Measurements from ENCODE around the gene COL6A2. TPM values are rescaled to one million over a fixed set of nuclear protein-coding genes. Genes with fewer than 3 reads are reported as not detected.

Gene COL6A2
- polyA plus RNA-seq, 3 donors: 0.01 TPM; not detected in 2

DNA sequence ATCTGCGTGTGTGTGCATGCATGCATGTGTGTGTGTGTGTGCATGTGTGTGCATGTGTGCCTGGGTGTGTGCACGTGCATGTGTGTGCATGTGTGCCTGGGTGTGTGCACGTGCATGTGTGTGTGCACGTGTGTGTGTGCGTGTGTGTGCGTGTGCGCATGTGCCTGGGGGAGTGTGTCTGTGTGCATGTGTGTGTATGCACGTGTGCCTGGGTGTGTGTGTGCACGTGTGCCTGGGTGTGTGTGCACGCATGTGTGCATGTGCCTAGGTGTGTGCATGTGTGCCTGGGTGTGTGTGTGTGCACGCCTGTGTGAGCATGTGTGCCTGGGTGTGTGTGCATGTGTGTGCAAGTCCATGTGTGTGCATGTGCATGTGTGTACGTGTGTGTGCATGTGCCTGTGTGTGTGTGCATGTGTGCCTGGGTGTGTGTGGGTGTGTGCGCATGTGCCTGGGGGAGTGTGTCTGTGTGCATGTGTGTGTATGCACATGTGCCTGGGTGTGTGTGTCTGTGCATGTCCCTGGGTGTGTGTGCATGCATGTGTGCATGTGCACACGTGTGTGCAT is 29.3 kb upstream of the COL6A2 start:
- no peak for DNase-seq
- peaks cover 2 to 19% (median 12%) of the 10 kb centered on the region in 7 donors for H3K9me3 Mint-ChIP-seq
- H3K27ac Mint-ChIP-seq: peak overlapping the region in 1 of 7 donors; percentile 67
- H3K9me3 ChIP-seq (replicated peaks in 1 of 2; ENCODE audit: control insufficient read depth in 1 of 2, insufficient read depth in 1 of 2, low read length in 2 of 2): peaks cover 0 to 19% of the 10 kb centered on the region in 2 donors
- H3K9ac ChIP-seq (ENCODE audit: insufficient read depth, low read length, poor library complexity, severe bottlenecking): no peak overlapping the region
- no peaks in the 10 kb centered on the region for H4K20me1 ChIP-seq (ENCODE audit: insufficient read depth, low read length)
- peaks cover 4% of the 10 kb centered on the region for H3K4me1 Mint-ChIP-seq
- 85% methylated on average over 14 of the region's 14 CpGs for WGBS (ENCODE audit: insufficient coverage)
- H3K27ac ChIP-seq (ENCODE audit: low read depth in 1 of 2, low read length in 2 of 2): no peak overlapping the region
- H3K4me2 ChIP-seq (replicated peaks; ENCODE audit: extremely low read depth, low read length, poor library complexity, severe bottlenecking): no peak overlapping the region
- H3K36me3 ChIP-seq (replicated peaks in 1 of 2; ENCODE audit: control insufficient read depth in 1 of 2, insufficient read depth in 2 of 2, low read length in 2 of 2): no peaks in the 10 kb centered on the region
- H3K36me3 Mint-ChIP-seq: no peaks in the 10 kb centered on the region
- TF ChIP-seq, protein P1, sequence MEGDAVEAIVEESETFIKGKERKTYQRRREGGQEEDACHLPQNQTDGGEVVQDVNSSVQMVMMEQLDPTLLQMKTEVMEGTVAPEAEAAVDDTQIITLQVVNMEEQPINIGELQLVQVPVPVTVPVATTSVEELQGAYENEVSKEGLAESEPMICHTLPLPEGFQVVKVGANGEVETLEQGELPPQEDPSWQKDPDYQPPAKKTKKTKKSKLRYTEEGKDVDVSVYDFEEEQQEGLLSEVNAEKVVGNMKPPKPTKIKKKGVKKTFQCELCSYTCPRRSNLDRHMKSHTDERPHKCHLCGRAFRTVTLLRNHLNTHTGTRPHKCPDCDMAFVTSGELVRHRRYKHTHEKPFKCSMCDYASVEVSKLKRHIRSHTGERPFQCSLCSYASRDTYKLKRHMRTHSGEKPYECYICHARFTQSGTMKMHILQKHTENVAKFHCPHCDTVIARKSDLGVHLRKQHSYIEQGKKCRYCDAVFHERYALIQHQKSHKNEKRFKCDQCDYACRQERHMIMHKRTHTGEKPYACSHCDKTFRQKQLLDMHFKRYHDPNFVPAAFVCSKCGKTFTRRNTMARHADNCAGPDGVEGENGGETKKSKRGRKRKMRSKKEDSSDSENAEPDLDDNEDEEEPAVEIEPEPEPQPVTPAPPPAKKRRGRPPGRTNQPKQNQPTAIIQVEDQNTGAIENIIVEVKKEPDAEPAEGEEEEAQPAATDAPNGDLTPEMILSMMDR (IDR thresholded peaks at IDR 0.05): no peak
- no peak overlapping the region for H3K4me3 Mint-ChIP-seq
- no peak overlapping the region for H2AFZ ChIP-seq (ENCODE audit: insufficient read depth, low read depth, low read length, poor library complexity, severe bottlenecking)
- peaks cover 9 to 21% (median 12%) of the 10 kb centered on the region in 3 donors for H3K27me3 Mint-ChIP-seq (ENCODE audit: low read depth in 3 of 3)
- H3K27me3 ChIP-seq (ENCODE audit: control insufficient read depth in 2 of 2, insufficient read depth in 2 of 2, low read length in 2 of 2): peaks cover 0 to 6% of the 10 kb centered on the region in 2 donors
- intact Hi-C loops (cut with micrococcal nuclease): no loop called here
- no peak overlapping the region for H3K4me3 ChIP-seq (replicated peaks in 1 of 3; ENCODE audit: low read depth in 2 of 3, low read length in 3 of 3)
- H3K4me1 ChIP-seq (ENCODE audit: control insufficient read depth in 1 of 2, insufficient read depth in 2 of 2, low read length in 2 of 2): peaks cover 0 to 3% of the 10 kb centered on the region in 2 donors
- no peaks in the 10 kb centered on the region for H3K79me2 ChIP-seq (ENCODE audit: insufficient read depth, low read length)

DNA sequence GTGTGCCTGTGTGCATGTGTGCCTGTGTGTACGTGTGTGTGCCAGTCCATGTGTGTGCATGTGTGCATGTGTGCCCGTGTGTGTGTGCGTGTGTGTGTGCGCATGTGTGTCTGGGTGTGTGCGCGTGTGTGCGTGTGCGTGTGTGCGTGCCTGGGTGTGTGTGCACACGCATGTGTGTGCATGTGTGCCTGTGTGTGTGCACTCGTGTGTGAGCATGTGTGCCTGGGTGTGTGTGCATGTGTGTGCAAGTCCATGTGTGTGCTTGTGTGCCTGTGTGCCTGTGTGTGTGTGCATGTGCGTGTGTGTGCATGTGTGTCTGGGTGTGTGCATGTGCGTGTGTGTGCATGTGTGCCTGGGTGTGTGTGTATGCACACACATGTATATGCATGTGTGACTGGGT is 28.7 kb upstream of the COL6A2 start:
- no peaks in the 10 kb centered on the region for H3K79me2 ChIP-seq (ENCODE audit: insufficient read depth, low read length)
- no peak overlapping the region for H3K27ac ChIP-seq (ENCODE audit: low read depth in 1 of 2, low read length in 2 of 2)
- H3K27ac Mint-ChIP-seq: peak overlapping the region in 1 of 7 donors; percentile 67
- no peaks in the 10 kb centered on the region for H3K36me3 ChIP-seq (replicated peaks in 1 of 2; ENCODE audit: control insufficient read depth in 1 of 2, insufficient read depth in 2 of 2, low read length in 2 of 2)
- peaks cover 0 to 13% of the 10 kb centered on the region in 2 donors for H3K9me3 ChIP-seq (replicated peaks in 1 of 2; ENCODE audit: control insufficient read depth in 1 of 2, insufficient read depth in 1 of 2, low read length in 2 of 2)
- H3K4me3 ChIP-seq (replicated peaks in 1 of 3; ENCODE audit: low read depth in 2 of 3, low read length in 3 of 3): no peak overlapping the region
- H3K4me1 ChIP-seq (ENCODE audit: control insufficient read depth in 1 of 2, insufficient read depth in 2 of 2, low read length in 2 of 2): peaks cover 0 to 3% of the 10 kb centered on the region in 2 donors
- H3K9ac ChIP-seq (ENCODE audit: insufficient read depth, low read length, poor library complexity, severe bottlenecking): no peak overlapping the region
- H3K9me3 Mint-ChIP-seq: peaks cover 2 to 19% (median 10%) of the 10 kb centered on the region in 7 donors
- intact Hi-C loops (cut with micrococcal nuclease): no loop called here
- H3K4me1 Mint-ChIP-seq: peaks cover 4% of the 10 kb centered on the region
- 96% methylated on average over 13 of the region's 13 CpGs for WGBS (ENCODE audit: insufficient coverage)
- H3K4me3 Mint-ChIP-seq: no peak overlapping the region
- H3K36me3 Mint-ChIP-seq: no peaks in the 10 kb centered on the region
- TF ChIP-seq, protein P1 (IDR thresholded peaks at IDR 0.05): no peak
- no peaks in the 10 kb centered on the region for H4K20me1 ChIP-seq (ENCODE audit: insufficient read depth, low read length)
- no peak overlapping the region for H2AFZ ChIP-seq (ENCODE audit: insufficient read depth, low read depth, low read length, poor library complexity, severe bottlenecking)
- no peak overlapping the region for H3K4me2 ChIP-seq (replicated peaks; ENCODE audit: extremely low read depth, low read length, poor library complexity, severe bottlenecking)
- H3K27me3 Mint-ChIP-seq (ENCODE audit: low read depth in 3 of 3): peaks cover 9 to 19% (median 15%) of the 10 kb centered on the region in 3 donors
- DNase-seq: no peak
- peaks cover 0 to 6% of the 10 kb centered on the region in 2 donors for H3K27me3 ChIP-seq (ENCODE audit: control insufficient read depth in 2 of 2, insufficient read depth in 2 of 2, low read length in 2 of 2)

Data from CD14-positive monocyte (primary cell).